Ectodermal cell (in vitro differentiated cells): ENCODE measurements around the gene CWC22. TPM values are rescaled to one million over a fixed set of nuclear protein-coding genes. Genes with fewer than 3 reads are reported as not detected.
"Not testable (repeated sequence)": the region's sequence is repeated elsewhere in the genome, so short reads cannot be mapped to it uniquely, and the experiment has no call there.

Experiments
- H3K27ac ChIP-seq: 2 replicates; pipeline ENCODE4 v1.7.0; 2013; ENCODE audit warnings: mild to moderate bottlenecking, low read depth, low read length; ENCODE audit not compliant: insufficient read depth, poor library complexity, severe bottlenecking
- H3K27me3 ChIP-seq: 2 replicates; pipeline ENCODE4 v1.7.0; 2013; ENCODE audit warnings: mild to moderate bottlenecking, low read length; ENCODE audit not compliant: insufficient read depth, control insufficient read depth, poor library complexity, severe bottlenecking
- H3K36me3 ChIP-seq: one replicate; pipeline ENCODE4 v1.7.0; 2013; ENCODE audit warnings: low read length; ENCODE audit not compliant: control insufficient read depth, insufficient read depth
- H3K4me1 ChIP-seq: one replicate; pipeline ENCODE4 v1.7.0; 2013; ENCODE audit warnings: low read length; ENCODE audit not compliant: control insufficient read depth, insufficient read depth
- H3K4me3 ChIP-seq: 2 replicates; pipeline ENCODE4 v1.7.0; 2013; ENCODE audit warnings: low read depth, low read length, control low read depth; ENCODE audit not compliant: insufficient read depth
- H3K9me3 ChIP-seq: 2 replicates; pipeline ENCODE4 v1.7.0; 2013; ENCODE audit warnings: mild to moderate bottlenecking, low read length, moderate library complexity; ENCODE audit not compliant: control insufficient read depth
- WGBS, 2 experiments: methylation state at CpG; one replicate each; pipeline ENCODE4 v1.1.7; 2013; ENCODE audit warnings: missing lambda C conversion rate in 2 of 2; 5-methylcytosine and 5-hydroxymethylcytosine counted together
- polyA plus RNA-seq, 4 experiments: library from polyadenylated mRNA; stranded (reverse); fragments of 50-300 nt; gene quantifications; one replicate each; pipeline ENCODE4 v1.2.3, GENCODE V29; 2013

Gene CWC22
- polyA plus RNA-seq (2013, experiment 1 of 4), result 46.4 TPM
- 56.6 TPM for polyA plus RNA-seq (2013, experiment 2 of 4)
- 41.9 TPM for polyA plus RNA-seq (2013, experiment 3 of 4)
- 46.1 TPM for polyA plus RNA-seq (2013, experiment 4 of 4)

DNA sequence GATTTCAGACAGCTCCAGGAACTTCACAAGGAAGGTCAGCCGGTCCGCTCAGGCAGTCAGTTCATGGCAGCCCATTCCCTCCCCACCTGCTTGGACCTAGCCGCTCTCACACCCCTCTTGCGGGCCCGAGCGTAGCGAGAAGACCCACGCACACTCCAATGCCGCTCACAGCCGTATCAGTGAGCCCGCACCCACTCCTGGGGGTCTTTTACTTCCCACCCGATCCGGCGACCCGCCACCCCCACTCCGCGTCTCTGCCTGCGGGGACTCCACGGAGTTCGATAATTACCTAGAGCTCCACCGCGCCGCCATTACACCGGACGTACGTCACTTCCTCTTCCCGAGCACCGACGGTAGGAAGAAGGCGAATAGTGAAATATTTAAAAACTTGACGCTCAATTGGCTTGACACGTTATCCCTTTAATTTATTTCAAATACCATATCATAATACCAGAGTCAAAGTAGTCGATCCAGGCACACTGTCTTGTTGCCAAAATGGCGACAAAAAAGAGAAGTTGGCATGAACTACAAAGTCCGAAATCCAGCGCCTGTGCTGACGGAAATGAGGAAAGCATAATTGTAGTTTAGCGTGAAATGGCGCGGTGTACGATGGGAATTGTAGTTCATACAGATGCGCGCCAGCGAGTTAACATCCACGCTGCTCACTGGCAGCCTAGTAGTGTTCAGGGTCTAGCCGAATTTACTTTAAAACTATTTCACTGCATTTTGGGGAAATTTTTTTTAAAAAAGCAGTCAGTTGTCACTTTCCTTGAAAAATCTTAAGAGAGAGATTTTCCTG, at the start of gene CWC22:
CWC22 (minus strand) TSS at position 517 of the 799 bp plus-strand sequence. CDS start 13,956 bp downstream, outside the sequence.
- H3K9me3 ChIP-seq, result no peaks in the 10 kb centered on the region
- H3K36me3 ChIP-seq, result no peaks in the 10 kb centered on the region
- no peaks in the 10 kb centered on the region for H3K27me3 ChIP-seq
- peak within 1 kb of the TSS; percentile 80 for H3K4me3 ChIP-seq
- H3K4me1 ChIP-seq, result no peaks in the 10 kb centered on the region
- WGBS, 2 experiments, result 1% methylated on average over 46 of the region's 46 CpGs
- H3K27ac ChIP-seq, result peak within 1 kb of the TSS; percentile 76

DNA sequence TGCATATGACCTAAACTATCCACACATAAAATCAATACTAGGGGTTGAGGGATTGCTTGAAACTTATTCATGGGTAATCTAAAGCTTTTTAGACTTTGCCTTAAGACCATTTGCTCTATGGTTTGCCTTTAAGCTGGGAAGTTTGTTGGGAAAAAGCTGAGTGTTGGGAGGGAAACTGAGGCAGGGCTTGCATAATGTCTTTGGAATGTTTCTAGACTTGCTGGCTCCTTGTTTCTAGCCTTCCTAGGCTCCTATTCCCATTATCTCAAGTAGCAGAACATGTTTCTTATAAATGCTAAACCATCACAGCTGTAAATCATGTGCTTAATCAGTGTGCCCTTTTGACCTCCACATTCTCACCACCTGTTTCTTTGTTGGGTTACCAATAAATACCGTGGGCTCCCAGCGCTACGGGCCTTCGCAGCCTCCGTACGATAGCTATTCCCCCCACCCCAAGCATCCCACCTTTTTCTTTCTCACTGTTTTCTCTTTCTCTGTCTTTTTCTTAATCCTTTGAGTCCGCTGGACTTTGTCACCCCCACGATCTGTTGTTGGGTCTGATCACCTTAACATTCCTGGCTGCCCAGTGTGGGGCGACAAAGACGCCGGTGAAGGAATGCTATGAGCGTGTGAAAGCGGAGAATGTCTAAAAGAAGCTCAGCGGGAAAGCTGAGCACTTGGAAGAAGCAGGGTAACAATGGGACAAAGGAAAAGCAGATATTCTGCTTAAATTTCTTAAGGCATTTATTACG, 49.4 kb upstream of the CWC22 start:
- Histone ChIP-seq H3K4me1 (peaks cover 19% of the 10 kb centered on the region), H3K9me3 (no peaks in the 10 kb centered on the region), H3K27me3 (no peaks in the 10 kb centered on the region), H3K4me3 (no peak overlapping the region), H3K36me3 (no peaks in the 10 kb centered on the region), H3K27ac (peak overlapping the region; percentile 98)
- 34 to 41% methylated on average over 15 of the region's 15 CpGs for WGBS, 2 experiments

DNA sequence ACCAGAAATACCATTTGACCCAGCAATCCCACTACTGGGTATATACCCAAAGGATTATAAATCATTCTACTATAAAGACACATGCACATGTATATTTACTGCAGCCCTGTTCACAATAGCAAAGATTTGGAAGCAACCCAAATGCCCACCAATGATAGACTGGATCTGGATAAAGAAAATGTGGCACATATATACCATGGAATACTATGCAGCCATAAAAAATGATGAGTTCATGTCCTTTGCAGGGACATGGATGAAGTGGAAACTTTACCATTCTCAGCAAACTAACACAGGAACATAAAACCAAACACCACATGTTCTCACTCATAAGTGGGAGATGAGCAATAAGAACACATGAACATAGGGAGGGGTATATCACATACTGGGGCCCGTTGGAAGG, 47.5 kb upstream of the CWC22 start:
- not testable (repeated sequence) for H3K9me3 ChIP-seq, H3K4me3 ChIP-seq, H3K27ac ChIP-seq, H3K27me3 ChIP-seq, H3K36me3 ChIP-seq
- peaks cover 19% of the 10 kb centered on the region for H3K4me1 ChIP-seq
- 47 to 58% methylated on average over 1 of the region's 1 CpG for WGBS, 2 experiments

DNA sequence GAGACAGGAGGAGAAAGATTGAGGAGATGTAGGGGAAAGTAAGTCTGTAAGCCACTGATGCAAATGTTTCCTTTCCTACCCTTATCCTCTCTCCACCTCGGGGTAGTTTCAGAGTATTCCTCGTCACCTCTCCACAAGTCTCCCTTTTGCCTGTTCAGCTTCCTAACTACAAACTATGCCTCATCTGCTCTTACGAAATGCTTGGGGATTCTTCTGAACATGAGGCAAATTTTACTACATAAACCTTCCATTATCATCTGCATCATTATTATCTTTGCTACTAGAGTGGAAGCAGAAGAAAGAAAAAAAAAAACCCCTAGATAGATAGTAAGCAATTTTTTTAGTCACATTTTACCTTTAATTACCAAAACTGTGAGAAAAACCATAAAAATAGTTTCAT, 43.1 kb upstream of the CWC22 start:
- H3K36me3 ChIP-seq, result no peaks in the 10 kb centered on the region
- no peaks in the 10 kb centered on the region for H3K9me3 ChIP-seq
- H3K27me3 ChIP-seq, result no peaks in the 10 kb centered on the region
- no peaks in the 10 kb centered on the region for H3K4me1 ChIP-seq
- no peak overlapping the region for H3K27ac ChIP-seq
- no peak overlapping the region for H3K4me3 ChIP-seq
- 72 to 76% methylated on average over 3 of the region's 3 CpGs for WGBS, 2 experiments

DNA sequence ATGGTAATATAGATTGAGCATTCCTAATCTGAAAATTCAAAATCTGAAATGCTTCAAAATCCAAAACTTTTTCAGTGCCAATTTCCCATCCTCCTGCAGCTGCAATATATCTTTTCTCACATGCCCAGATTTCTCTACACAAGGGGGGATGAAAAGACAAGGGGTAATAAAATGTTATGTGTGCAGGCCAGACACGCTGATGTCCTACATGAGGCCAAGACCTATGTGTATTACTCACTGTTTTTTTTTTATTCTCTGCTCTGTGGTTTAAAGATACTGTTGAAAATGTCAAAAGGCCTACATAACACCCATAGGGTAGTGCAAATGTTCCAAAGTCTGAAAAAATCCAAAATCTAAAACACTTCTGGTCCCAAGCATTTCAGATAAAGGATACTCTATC, 41.2 kb upstream of the CWC22 start:
- H3K36me3 ChIP-seq, result no peaks in the 10 kb centered on the region
- H3K4me1 ChIP-seq, result no peaks in the 10 kb centered on the region
- H3K27me3 ChIP-seq, result no peaks in the 10 kb centered on the region
- H3K4me3 ChIP-seq, result no peak overlapping the region
- WGBS, 2 experiments, result 100% methylated on average over 1 of the region's 1 CpG; no CpG with 5 or more reads in 1 of the 2 experiments
- no peak overlapping the region for H3K27ac ChIP-seq
- H3K9me3 ChIP-seq, result no peaks in the 10 kb centered on the region

DNA sequence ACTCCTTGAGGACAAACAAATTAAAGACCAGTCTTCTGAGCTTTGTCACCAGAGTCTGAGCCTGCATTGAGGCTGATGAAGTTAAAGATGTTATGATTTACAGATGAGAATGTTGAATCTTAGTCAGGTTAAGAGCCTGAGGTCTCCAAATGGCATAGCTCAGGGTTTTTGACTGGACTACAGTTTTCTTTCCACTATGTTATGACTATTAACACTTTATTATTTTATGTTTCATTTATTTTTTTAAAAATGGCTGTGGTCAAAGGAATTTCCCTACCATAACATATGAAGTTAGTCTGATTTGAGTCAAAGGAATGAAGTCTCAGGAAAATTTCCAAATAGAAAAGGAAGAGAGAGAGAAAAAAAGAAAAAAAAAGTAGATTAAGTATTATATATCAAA, 39.7 kb upstream of the CWC22 start:
- Histone ChIP-seq H3K27me3 (no peaks in the 10 kb centered on the region), H3K27ac (no peak overlapping the region), H3K36me3 (no peaks in the 10 kb centered on the region), H3K4me3 (no peak overlapping the region), H3K4me1 (no peaks in the 10 kb centered on the region), H3K9me3 (no peaks in the 10 kb centered on the region)

DNA sequence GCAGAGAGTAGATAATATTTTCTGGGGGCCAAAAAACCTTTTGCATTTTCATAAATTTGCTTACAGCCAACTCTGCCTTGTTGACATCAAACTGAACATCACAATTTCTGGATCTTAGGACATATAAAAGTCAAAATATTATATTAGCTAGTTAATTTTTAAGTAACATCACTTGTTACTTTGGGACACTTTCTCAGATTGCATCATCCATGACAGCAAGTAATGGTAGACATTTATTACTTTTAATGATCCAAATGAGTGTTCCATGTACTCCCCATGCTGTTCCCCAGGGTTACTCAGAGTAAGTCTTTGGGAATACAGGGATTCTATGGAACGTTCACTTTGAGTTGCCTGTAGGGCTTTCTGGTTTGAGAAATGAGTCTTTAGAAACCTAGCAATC, 39.1 kb upstream of the CWC22 start:
- no peak overlapping the region for H3K4me3 ChIP-seq
- H3K27me3 ChIP-seq, result no peaks in the 10 kb centered on the region
- 94 to 100% methylated on average over 1 of the region's 1 CpG for WGBS, 2 experiments
- no peak overlapping the region for H3K27ac ChIP-seq
- H3K9me3 ChIP-seq, result no peaks in the 10 kb centered on the region
- no peaks in the 10 kb centered on the region for H3K36me3 ChIP-seq
- H3K4me1 ChIP-seq, result no peaks in the 10 kb centered on the region

DNA sequence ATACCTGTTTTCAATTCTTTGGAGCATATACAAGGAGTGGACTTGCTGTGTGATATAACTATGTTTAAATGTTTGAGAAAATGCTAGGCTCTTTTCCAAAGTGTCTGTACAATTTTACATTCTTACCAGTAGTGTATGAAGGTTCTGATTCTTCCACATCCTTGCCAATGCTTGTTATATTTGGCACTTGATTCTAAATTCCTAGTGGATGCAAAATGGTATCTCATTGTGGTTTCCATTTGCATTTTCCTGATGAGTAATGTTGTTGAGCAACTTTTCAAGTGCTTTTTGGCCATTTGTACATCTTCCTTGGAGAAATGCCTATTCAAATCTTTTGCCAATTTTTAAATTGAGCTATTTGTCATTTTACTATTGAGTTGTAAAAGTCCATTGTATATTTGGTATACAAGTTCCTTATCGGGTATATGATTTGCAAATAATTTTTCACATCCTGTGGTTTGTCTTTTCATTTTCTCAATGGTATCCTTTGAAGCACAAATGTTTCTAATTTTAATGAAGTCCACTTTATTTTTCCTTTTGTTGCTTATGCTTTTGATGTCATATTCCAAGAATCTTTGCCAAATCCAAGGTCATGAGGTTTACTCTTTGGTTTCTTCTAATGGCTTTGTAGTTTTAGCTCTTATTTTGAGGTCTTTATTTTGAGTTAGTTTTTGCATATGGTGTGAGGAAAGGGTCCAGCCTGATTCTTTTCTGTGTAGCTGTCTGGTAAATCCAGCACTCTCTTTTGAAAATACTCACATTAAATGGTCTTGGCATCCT, 33.2 kb upstream of the CWC22 start:
- H3K9me3 ChIP-seq, result no peaks in the 10 kb centered on the region

DNA sequence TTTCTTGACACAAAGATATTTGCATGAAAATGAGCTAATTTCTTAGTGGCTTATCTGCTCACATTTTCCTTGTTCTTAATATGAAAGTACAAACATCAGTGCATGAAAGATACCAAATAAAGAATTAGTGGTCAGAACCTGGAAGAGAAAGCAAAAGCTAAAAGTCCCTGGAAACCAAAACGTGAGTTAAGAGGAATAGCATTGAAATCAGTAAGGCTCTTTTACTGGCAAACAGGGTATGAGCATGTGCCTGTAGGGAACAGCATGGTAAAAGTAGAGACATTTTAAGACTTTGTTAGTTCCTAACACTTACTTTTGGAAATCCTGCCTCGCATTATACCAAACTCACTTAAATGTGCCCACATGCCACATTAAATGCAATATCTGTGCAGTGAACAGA, 31.9 kb upstream of the CWC22 start:
- WGBS, 2 experiments, result 74 to 89% methylated on average over 1 of the region's 2 CpGs
- Histone ChIP-seq H3K27ac (no peak overlapping the region), H3K4me3 (no peak overlapping the region), H3K4me1 (peaks cover 5% of the 10 kb centered on the region), H3K27me3 (no peaks in the 10 kb centered on the region), H3K9me3 (no peaks in the 10 kb centered on the region), H3K36me3 (no peaks in the 10 kb centered on the region)

More for the DNA sequence above, 33.2 kb upstream of the CWC22 start:
- no peak overlapping the region for H3K4me3 ChIP-seq
- no peak overlapping the region for H3K27ac ChIP-seq
- WGBS, 2 experiments, result 75% methylated on average over 1 of the region's 1 CpG; no CpG with 5 or more reads in 1 of the 2 experiments
- no peaks in the 10 kb centered on the region for H3K36me3 ChIP-seq
- H3K4me1 ChIP-seq, result no peaks in the 10 kb centered on the region
- no peaks in the 10 kb centered on the region for H3K27me3 ChIP-seq
